GM15510 (cell line): ENCODE results near the gene MXRA7.

Experiments used
- POLR2A ChIP-seq: IDR thresholded peaks from 3 replicates; pipeline ENCODE4 v1.6.1; 2011; ENCODE audit warnings: borderline replicate concordance; ENCODE audit not compliant: insufficient read length; ENCODE audit errors: extremely low read depth

The MXRA7 gene

DNA sequence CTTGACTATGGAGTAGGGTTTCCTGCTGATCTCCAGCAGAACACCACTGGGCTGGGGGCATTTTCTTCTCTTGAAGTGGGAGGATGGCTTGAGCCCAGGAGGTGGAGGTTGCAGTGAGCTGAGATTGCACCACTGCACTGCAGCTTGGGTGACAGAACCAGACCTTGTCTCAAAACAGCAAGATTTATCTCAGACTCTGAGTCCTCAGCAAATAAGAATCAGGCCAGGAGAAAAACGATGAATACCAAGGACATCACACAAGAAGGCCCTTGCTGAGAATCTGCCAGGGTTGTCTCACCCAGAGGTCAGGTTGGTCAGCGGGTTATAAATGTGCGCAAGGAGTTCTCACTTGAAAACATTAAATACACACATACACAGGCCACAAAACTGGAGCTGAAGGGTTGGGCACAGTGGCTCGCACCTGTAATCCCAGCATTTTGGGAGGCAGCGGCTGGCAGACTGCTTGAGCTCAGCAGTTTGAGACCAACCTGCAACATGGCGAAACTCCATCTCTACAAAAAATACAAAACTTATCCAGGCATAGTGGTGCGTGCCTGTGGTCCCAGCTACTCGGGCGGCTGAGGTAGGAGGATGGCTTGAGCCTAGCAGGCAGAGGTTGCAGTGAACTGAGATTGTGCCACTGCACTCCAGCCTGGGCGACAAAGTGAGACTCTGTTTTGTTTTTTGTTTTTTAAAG lies 7.7 kb downstream of the MXRA7 start:
- TF ChIP-seq POLR2A, result no peak

DNA sequence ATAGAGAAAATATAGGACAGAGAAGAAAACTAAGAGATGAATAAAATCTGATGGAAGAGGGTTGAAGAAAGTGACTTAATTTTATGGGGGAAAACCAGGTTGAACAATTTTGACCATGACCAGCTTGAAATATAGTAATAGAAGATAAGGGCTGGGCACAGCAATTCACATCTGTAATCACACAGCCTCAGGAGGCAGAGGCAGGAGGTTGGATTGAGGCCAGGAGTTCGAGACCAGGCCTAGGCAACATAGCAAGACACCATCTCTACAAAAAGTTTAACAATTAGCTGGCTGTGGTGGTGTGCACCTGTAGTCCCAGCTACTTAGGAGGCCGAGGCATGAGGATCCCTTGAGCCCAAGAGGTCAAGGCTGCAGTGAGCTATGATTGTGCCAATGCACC lies 8.7 kb downstream of the MXRA7 start:
- no peak for TF ChIP-seq POLR2A

DNA sequence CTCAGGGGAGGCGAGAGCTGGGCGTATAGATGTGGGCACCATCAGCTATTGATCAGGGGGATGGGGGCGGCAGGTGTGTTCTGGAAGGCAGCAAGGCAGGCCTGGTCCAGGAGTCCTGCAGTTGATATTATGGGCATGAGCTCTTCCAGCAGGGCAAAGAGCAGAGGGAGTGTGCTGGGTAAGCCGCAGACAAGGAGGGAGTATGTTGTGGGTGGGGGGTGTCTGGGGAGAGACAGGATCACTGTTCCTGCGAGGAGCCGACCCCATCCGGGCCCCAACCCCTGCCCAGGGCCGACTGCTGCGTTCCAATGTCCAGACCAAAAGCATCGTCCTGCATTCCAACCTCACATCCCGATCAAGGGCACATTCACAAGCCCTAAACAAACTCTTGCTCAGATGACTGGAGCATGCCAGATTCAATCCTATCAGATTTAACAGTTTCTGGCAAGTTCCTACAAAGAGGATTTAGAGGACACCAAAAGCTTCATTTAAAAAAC lies 9.2 kb downstream of the MXRA7 start:
- TF ChIP-seq POLR2A, result no peak

DNA sequence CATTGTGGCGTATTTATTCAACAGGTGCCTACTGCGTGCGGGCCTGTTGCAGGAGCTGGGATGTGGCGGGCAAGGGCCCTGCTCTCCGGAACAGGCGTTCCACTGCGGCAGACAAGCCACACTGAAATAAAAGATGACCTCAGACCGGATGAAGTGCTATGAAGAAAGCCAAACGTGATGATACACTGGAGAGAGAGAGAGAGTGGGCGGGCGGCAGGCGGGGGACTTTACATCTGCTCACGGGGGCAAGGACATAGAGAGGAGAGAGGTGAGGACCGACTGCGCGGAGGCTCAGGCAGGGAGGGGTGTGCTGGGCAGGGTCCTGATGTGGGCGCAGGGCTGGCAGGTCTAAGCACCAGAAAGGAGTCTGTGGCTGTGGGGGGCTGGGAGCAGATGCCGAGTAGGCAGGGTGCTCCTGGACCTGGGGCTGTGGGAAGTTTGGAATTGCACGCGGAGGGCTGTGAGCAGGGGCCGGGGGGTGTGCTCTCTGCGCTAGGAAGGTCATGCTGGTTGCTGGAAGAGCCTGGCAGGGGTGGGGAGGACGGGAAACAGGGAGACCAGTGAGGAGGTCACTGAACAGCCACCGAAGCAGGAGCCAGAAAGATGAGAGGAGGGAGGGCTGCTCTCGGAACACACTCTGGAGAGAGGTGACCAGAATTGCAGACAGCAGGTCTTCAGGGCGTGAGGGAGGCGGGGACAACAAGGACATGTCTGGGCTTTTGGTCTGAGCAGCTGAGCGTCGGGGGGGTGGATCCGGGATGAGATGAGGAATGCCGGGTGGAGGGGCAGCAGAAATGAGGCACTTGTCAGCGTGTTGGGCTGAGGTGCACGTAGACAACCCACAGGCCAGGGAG lies 9.9 kb downstream of the MXRA7 start:
- no peak for TF ChIP-seq POLR2A

DNA sequence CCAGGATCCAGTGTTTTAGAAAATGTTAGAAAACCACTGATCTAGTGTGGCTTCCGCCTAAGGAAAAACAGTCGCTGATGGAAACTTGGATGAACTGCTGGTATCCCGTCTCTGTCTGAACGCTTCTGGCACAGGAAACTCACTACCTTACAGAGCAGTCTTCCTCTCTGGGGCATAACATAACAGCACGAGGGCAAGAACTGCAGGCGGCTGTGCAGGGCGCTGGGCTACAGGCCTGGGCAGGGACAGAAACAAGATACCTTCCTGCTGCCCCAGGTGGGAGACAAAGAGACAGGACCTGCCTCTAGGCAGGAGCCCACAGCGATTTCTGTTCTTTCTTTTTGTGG lies 10.5 kb downstream of the MXRA7 start:
- no peak for TF ChIP-seq POLR2A

DNA sequence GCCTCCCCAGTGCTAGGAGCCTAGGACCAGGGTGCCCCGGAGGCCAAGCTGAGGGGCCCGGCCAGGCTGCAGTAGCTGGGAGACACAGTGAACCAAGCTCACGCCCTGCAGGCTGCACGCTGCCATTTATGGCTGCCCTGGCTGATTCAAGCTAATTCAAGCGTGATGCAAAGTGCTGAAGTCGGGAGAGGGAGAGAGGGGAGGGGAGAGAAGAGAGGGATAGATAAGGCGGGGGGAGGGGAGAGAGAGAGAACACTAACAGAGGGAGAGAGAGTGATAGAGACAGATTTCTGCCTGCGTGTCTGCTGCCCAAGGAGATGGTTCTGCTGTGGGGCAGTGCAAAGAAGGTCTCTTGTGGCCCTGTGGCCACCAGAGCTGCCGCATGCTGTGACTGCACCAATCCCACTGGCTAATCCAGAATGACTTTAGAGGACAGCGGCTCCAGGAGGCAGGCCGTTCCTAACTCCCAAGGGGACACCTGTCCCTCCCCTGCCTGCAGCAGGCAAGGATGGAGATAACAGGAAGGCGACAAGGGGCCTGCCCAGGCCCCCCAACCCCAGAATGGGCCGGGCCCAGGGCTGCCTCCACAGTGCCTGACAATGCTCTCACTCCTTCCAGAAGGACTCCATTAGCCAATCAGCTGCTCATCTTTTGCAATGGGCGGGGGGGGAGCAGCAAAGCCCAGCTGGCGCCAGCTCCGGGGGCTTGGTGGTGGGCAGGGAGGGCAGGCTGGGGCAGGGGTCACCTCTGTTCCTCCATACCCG lies 12.9 kb downstream of the MXRA7 start:
- TF ChIP-seq POLR2A, result no peak

DNA sequence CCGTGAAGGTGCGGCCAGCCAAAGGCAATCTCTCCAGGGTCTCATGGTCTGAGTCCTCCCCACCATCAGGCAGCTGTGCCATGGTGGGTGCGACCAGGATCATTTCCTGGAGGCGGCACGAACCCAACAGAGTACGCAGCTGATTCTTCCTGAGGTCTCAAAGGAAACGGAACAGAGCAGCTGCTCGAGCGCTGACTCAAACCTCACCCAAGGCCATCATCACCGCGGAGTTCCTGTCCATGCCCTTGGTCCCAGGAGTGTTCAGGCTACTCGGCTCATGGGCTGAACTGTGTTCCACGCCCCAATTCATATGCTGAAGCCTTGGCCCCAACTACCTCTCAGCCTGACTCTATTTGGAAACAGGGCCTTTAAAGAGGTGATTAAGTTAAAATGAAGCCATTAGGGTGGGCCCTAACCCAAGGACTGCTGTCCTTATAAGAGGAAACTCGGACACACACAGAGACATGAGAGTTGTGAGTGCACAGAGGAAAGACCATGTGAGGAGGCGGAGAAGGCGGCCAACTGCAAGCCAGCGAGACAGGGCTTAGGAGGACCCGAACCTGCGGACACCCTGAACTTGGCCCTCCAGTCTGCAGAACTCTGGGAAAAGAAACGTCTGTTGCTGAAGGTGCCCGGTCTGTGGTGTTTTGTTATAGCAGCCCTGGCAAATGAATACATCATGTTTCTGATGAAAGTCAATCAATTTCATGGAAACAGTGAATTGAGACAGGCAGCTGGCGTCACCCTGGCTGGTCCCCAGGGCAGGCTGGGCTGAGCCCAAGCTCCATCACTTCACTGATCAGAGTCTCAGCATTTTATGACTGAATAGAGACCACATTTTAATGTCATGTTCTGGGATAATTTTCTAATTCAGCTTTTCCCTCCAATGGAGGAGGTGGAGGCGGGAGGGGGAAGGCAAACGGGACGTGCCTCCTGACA lies 13.7 kb downstream of the MXRA7 start:
- no peak for TF ChIP-seq POLR2A

DNA sequence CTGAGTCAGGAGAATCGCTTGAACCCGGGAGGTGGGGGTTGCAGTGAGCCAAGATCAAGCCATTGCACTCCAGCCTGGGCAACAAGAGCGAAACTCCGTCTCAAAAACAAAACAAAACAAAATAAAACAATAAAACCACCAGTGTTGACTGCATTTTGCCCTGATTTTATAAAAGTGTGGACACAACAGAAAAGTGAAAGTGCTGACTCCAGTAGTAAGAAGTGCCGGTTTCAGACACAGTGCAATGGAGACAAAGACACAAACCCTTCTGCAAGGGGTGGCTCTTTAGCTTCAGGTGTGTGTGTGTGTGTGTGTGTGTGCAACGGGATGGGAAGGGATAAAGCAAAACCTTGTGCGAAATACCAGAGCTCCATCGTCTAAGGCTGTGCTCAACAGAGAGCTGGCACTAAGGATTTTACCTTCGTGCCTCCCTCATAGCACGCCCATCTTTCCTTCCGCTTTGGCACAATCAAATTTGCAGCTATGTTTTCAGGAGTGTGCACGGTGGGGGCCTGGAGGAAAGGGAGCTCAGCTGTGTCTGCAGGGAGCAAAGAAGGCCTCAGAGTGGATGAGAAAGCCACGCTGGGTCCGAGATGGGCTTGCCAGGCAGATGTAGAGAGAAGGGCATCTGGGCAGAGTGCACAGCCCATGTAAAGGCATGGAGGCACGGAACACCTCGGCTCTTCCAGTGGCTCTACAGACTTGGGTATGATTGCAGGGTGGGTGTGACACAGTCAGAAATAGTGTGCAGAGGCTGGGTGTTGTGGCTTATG lies 15.5 kb downstream of the MXRA7 start:
- no peak for TF ChIP-seq POLR2A

DNA sequence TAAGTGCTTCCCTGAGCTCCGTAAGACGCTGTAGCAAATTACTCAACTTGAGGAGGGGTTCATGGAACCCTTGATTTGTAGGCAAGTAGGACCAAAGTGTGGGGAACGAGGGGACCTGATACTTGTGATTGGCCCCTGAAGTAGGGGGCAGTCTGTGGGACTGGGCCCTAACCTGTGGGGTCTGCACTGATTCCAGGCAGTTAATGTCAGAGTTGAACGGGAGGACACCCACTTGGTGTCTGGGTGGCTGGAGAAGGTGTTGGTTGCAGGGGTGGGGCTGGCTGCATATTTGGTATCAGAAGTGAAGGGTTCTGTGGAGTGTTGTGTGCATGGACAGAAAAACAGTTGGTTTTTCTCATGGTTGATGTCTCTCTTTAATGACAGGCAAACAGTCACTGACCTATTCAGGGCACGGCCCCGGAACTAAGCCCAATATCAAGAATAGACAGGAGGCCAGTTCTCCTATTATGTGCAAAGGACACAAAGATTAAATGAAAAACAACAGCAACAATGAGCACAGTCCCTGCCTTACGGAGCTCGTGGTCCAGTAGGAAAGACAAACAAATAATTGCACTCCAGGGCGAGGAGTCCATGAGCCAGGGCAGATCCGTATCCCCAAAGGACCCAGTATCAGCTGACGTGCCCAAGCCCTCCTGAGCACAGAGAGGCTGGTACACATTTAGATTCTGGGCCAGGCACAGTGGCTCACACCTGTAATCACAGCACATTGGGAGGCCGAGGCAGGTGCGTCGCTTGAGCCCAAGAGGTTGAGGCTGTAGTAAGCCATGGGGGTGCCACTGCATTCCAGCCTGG lies 19.2 kb downstream of the MXRA7 start:
- TF ChIP-seq POLR2A, result no peak

DNA sequence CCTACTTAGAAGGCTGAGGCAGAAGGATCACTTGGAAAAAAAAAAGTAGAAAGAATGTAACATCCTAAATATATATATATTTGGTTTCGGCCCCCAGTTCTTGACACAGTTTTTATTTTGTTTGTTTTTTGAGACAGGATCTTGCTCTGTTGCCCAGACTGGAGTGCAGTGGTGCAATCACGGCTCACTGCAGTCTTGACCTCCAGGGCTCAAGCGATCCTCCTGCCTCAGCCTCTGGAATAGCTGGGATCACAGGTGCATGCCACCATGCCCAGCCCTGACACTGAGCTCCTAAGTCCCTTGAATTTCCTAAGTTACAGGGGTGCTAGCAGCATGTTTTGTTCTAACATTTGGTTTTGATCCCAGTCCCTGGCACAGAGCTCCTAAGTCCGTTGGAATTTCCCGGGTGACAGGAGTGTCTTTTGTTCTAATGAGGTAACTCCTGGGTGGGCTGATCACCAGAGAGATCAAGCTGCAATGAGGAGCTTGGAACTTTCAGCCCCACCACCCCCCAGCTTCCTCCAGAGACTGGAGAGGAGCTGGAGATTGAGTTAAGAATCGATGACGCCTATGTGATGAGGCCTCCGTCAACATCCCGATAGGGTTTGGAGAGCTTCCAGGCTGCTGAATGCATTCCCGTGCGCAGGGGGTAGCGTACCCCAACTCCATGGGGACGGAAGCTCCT lies 20.0 kb downstream of the MXRA7 start:
- TF ChIP-seq POLR2A, result no peak

DNA sequence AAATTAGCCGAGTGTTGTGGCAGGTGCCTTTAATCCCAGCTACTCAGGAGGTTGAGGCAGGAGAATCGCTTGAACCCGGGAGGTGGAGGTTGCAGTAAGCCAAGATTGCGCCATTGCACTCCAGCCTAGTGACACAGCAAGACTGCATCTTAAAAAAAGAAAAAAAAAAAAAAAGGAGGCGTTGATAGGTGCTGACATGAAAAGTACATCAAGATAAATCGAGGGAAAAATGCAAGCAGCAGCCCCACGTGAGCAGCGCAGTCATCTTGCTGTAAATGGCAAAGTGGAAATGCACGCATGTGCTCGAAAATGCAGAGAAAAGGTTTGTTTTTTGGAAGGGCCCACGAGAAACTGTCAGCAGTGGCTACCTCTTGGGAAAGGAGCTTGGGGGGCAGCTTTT lies 20.9 kb downstream of the MXRA7 start:
- no peak for TF ChIP-seq POLR2A

DNA sequence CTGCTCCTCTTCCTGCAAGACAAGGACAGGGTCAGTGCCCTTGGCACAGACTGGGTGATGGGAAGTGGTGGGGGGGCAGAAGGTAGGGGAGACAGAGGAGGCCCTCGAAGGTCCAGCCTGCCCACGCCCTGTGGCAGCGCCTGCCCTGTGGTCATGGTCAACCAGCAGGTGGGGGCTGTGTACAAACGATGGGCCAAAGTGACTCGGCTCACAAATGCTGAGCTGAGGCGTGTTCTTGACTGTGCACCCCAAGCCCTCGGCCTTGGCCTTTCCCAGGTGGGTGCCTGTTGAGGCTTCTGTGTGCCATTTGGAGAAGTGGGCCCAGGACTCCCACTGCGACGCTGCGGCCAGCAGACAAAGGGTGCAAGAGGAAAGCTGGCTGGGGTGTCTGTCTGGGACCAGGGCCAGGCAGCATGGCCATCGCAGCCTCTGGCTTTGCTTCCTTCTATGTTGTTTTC lies 22.6 kb downstream of the MXRA7 start:
- no peak for TF ChIP-seq POLR2A
